Measurements from ENCODE around the gene RTN4RL2. TPM values are rescaled to one million over a fixed set of nuclear protein-coding genes. Genes with fewer than 3 reads are reported as not detected.

The RTN4RL2 gene
- total RNA-seq, 1 experiment from 2014 or later: 7.0 TPM

DNA sequence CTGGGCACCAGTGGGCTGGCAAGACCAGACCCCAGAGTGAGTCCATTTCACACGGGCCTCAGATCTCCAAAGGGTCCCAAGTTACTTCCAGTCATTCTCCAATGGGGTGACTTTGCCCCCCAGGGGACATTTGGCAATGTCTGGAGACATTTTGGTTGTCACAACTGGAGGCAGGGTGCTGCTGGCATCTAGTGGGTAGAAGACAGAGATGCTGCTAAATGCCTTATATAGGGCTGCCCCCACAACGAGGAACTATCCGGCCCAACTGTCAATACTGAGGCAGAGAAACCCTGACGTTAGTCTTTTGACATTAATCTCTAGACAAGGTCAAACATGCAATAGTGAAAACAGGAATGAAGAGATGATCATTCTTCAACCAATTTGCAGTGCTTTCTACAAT is 6.4 kb downstream of the RTN4RL2 start:
- no peaks in the 10 kb centered on the region for H4K20me1 ChIP-seq (ENCODE audit: control insufficient read depth, insufficient read depth, insufficient read length)
- no peak overlapping the region for H3K4ac ChIP-seq (ENCODE audit: low read depth, low read length)
- H3K23ac ChIP-seq (ENCODE audit: insufficient read length, low read depth, low read length): no peak overlapping the region
- no peak for DNase-seq
- H3K79me2 ChIP-seq (ENCODE audit: insufficient read depth, low read length): no peaks in the 10 kb centered on the region
- no peaks in the 10 kb centered on the region for H3K79me1 ChIP-seq (ENCODE audit: insufficient read depth, low read depth, low read length, poor library complexity, severe bottlenecking)
- no peak overlapping the region for H3K9ac ChIP-seq (ENCODE audit: extremely low read depth, insufficient read length, low read length)
- peaks cover 37% of the 10 kb centered on the region for H3K27me3 Mint-ChIP-seq (ENCODE audit: low read depth)
- no peak overlapping the region for H2BK5ac ChIP-seq (ENCODE audit: insufficient read length, low read length)
- H3K27ac ChIP-seq (ENCODE audit: insufficient read length, low read depth, low read length): no peak overlapping the region
- no peaks in the 10 kb centered on the region; the same call in 1 of the 2 replicates for H3K27me3 ChIP-seq (ENCODE audit: insufficient read depth, low read length)
- H3K27ac Mint-ChIP-seq: no peak overlapping the region
- H3K56ac ChIP-seq (ENCODE audit: insufficient read length, low read depth, low read length): no peak overlapping the region
- H3K4me3 Mint-ChIP-seq: no peak overlapping the region
- H3K9me3 ChIP-seq (ENCODE audit: control insufficient read depth, low read depth, low read length): no peaks in the 10 kb centered on the region
- no peak overlapping the region for H2BK15ac ChIP-seq (ENCODE audit: low read depth, low read length)
- no peak overlapping the region for H4K91ac ChIP-seq (ENCODE audit: insufficient read length, low read depth, low read length)
- no peak overlapping the region for H2AFZ ChIP-seq (ENCODE audit: low read length)
- H3K4me2 ChIP-seq (ENCODE audit: insufficient read depth, insufficient read length, low read length): no peak overlapping the region
- H3K14ac ChIP-seq (ENCODE audit: insufficient read depth, low read length): no peak overlapping the region
- no peak overlapping the region for H3T11ph ChIP-seq (ENCODE audit: low read length)
- no peaks in the 10 kb centered on the region for H3K9me3 Mint-ChIP-seq
- no peak overlapping the region for H3K18ac ChIP-seq (ENCODE audit: insufficient read length, low read depth, low read length)
- peaks cover 14% of the 10 kb centered on the region; the same call in 1 of the 2 replicates for H3K4me1 ChIP-seq (ENCODE audit: insufficient read depth, low read length)
- H4K8ac ChIP-seq (replicated peaks; ENCODE audit: insufficient read length, low read depth, low read length): no peak overlapping the region
- no CpG with 5 or more reads among the region's 4 CpGs for WGBS (ENCODE audit: extremely low coverage, insufficient read length, low lambda C conversion rate)
- H2BK20ac ChIP-seq (ENCODE audit: low read depth, low read length, poor library complexity, severe bottlenecking): no peak overlapping the region
- H4K5ac ChIP-seq (ENCODE audit: insufficient read length, low read depth, low read length): no peak overlapping the region
- TF ChIP-seq, protein P1, sequence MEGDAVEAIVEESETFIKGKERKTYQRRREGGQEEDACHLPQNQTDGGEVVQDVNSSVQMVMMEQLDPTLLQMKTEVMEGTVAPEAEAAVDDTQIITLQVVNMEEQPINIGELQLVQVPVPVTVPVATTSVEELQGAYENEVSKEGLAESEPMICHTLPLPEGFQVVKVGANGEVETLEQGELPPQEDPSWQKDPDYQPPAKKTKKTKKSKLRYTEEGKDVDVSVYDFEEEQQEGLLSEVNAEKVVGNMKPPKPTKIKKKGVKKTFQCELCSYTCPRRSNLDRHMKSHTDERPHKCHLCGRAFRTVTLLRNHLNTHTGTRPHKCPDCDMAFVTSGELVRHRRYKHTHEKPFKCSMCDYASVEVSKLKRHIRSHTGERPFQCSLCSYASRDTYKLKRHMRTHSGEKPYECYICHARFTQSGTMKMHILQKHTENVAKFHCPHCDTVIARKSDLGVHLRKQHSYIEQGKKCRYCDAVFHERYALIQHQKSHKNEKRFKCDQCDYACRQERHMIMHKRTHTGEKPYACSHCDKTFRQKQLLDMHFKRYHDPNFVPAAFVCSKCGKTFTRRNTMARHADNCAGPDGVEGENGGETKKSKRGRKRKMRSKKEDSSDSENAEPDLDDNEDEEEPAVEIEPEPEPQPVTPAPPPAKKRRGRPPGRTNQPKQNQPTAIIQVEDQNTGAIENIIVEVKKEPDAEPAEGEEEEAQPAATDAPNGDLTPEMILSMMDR (conservative IDR thresholded peaks at IDR 0.05): no peak
- no peak overlapping the region for H2BK12ac ChIP-seq (ENCODE audit: insufficient read length, low read depth, low read length)
- peaks cover 31 to 51% of the 10 kb centered on the region in 2 experiments for H3K4me1 Mint-ChIP-seq
- peaks cover 6 to 24% (median 9%) of the 10 kb centered on the region in 3 experiments; a peak in 5 of 7 replicates for H3K36me3 Mint-ChIP-seq (ENCODE audit: insufficient read depth in 1 of 3, low read depth in 3 of 3)
- H2BK120ac ChIP-seq (ENCODE audit: low read depth, low read length, poor library complexity, severe bottlenecking): no peak overlapping the region
- no peak overlapping the region for H2AK5ac ChIP-seq (ENCODE audit: insufficient read length, low read length)
- H3K23me2 ChIP-seq (ENCODE audit: insufficient read length, low read depth, low read length, poor library complexity, severe bottlenecking): no peaks in the 10 kb centered on the region
